ENCODE data around the gene PTGES2.

Gene PTGES2

DNA sequence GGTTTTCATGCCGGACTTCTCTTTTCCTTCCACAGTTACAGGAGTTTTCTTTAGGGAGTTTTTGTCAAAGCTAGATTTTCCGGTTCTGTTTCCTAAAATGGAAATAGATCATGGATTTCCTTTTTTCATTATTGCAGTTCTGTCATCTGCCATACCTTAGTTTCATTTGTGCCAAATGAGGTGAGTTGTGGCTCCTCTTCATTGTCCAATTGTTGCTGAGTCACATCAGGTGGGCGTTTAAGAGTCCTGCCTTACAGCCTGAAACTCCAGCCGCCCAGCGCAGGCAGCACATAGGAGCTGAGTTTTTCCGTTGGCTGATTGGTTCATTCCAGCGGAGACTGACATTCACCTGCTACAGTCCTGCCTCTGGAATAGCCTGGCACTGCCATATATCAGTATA is 45.4 kb downstream of the PTGES2 start:
- no peak for DNase-seq (ENCODE audit: low spot score)
- TF ChIP-seq, protein P1, sequence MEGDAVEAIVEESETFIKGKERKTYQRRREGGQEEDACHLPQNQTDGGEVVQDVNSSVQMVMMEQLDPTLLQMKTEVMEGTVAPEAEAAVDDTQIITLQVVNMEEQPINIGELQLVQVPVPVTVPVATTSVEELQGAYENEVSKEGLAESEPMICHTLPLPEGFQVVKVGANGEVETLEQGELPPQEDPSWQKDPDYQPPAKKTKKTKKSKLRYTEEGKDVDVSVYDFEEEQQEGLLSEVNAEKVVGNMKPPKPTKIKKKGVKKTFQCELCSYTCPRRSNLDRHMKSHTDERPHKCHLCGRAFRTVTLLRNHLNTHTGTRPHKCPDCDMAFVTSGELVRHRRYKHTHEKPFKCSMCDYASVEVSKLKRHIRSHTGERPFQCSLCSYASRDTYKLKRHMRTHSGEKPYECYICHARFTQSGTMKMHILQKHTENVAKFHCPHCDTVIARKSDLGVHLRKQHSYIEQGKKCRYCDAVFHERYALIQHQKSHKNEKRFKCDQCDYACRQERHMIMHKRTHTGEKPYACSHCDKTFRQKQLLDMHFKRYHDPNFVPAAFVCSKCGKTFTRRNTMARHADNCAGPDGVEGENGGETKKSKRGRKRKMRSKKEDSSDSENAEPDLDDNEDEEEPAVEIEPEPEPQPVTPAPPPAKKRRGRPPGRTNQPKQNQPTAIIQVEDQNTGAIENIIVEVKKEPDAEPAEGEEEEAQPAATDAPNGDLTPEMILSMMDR (IDR thresholded peaks at IDR 0.05; ENCODE audit: extremely low read depth, missing control alignments) = no peak

DNA sequence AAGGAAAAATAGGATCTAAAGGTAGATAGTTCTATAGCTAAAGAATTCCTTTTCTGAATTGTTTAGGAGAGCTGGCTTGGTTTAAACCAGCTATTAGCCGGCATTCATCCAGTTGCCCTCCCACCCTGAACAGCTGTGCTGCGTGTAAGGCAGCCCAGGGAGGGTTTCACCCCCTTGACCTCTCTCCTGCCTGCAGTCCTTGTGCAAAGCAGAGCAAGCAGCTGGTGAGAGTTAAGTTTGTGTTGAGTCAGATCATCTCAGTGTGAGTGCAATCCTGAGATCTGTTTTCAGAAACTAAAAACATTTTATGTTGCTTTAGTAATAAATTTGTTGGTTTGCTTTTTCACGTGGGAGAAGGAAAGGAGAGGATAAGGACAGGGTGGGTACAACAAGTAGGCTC is 46.5 kb downstream of the PTGES2 start:
- DNase-seq (ENCODE audit: low spot score) = no peak
- TF ChIP-seq, protein P1 (IDR thresholded peaks at IDR 0.05; ENCODE audit: extremely low read depth, missing control alignments) = no peak

DNA sequence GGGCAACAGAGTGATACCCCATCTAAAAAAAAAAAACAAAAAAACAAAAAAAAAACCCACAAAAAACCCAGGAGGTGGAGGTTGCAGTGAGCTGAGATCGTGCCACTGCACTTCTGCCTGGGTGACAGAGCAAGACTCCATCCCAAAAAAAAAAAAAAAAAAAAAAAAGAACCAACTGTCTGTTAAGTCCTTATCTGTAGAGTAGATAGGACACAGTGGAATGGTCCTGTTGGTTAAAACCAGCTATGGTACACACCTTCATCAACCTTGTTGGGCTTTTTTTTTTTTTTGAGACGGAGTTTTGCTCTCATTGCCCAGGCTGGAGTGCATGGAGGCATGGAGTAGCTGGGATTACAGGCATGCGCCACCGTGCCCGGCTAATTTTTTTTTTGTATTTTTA is 47.3 kb downstream of the PTGES2 start:
- DNase-seq (ENCODE audit: low spot score) = no peak
- TF ChIP-seq, protein P1 (IDR thresholded peaks at IDR 0.05; ENCODE audit: extremely low read depth, missing control alignments) = no peak

DNA sequence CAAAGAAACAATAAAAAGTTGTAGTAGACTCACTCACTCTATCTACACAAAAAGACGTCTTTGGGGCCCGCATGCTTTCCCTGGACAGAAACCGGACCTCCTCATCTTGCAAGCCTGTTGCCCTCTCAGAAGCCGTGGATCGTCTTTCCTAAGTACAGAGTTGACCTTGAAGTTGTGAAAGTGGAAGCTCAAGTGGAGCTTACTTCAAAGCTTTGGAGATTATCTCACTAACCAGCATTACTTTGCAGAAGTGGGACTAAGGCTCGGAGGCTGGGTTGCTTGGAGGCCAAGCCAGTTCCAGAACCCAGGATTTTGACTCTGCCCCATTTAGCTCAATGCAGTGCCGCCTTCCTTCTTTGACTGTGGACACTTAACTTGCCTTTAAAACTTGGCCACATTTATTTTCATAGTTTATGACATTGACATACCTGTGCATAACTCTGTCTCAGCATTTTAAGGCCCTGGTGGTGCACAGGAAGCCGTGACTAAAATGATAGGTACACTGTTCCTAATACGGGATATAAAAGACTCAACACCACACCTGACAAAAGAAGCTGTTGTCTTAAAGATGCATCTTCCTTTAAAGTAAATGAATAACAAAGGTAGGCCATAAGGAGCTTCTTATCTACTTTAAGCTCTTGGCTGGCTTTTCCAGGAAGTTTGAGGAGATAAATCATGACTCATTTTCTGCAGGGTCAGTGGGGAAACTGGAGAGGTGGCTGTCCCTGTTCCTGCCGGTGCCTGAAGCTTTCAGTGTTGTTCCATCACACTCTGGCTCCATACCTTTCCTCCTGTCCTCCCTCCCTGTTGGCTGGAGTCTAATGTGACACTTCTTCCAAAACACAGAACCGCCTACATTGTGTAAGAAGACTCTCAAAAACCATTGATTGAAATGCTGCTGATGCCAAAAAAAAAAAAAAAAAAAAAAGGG is 48.8 kb downstream of the PTGES2 start:
- TF ChIP-seq, protein P1 (IDR thresholded peaks at IDR 0.05; ENCODE audit: extremely low read depth, missing control alignments) = no peak
- no peak for DNase-seq (ENCODE audit: low spot score)

DNA sequence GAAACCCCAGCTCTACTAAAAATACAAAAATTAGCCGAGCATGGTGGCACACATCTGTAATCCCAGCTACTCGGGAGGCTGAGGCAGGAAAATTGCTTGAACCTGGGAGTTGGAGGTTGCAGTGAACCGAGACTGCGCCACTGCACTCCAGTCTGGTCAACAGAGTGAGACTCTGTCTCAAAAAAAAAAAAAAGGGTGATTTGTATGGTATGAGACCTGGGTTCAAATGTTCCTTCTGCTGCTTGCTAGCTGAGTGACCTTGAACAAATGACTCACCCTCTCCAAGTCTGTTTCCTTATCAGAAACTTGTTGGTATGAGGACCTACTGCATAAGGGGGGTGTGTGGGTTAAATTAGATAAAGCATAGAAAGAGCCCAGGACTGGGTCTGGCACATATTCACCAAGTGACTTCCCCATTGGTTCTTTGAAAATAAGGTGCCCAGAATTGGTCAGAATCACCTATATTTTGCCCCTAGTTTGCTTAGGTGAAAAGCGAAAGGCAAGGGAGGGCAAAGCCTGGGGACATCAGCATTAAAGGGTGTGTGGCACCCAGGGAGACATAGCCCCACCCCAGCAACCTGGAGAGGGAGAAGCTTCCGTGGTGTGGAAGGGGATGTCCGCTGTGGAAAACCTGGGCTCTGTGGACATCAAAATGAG is 49.6 kb downstream of the PTGES2 start:
- TF ChIP-seq, protein P1 (IDR thresholded peaks at IDR 0.05; ENCODE audit: extremely low read depth, missing control alignments) = no peak
- DNase-seq (ENCODE audit: low spot score) = no peak

DNA sequence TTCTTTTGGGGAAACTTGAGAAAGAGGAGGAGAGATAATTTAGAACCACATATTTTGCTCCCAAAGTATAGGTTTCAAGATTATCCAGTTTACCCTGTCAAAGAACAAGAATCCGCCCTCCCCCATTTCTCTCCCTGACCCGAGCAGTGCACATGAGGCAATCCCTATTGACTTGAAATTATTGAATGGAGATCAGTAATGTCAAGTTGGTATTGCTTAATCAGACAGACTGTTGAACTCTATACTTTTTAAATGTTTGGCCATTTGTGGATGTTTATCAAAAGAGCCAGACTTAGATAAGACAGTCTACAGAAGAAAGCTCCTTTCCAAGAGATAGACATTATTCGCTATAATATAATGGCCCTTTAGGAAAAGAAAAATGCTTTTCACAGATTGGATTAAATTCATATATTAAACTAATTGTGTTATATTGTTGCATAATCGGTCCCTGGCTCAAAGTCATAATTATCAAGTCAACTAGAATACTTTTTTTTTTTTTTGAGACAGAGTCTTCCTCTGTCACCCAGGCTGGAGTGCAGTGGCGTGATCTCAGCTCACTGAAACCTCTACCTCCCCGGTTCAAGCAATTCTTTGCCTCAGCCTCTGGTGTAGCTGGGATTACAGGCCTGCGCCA is 54.2 kb downstream of the PTGES2 start:
- no peak for DNase-seq (ENCODE audit: low spot score)
- TF ChIP-seq, protein P1 (IDR thresholded peaks at IDR 0.05; ENCODE audit: extremely low read depth, missing control alignments) = no peak
